KMS-11 (cell line): ENCODE data around the gene NT5C3B.
"Not testable (repeated sequence)": the region's sequence is repeated elsewhere in the genome, so short reads cannot be mapped to it uniquely, and the experiment has no call there.

Experiments
- H2AFZ ChIP-seq: fragments of 200-600 bp; sonication (generic); 2 replicates; pipeline ENCODE4 v1.6.1; 2016; ENCODE audit warnings: antibody characterized with exemption, mixed run types, low read depth
- H3K27ac ChIP-seq: fragments of 200-600 bp; sonication (generic); 2 replicates; pipeline ENCODE4 v1.6.1; 2016; ENCODE audit warnings: mild to moderate bottlenecking, mixed run types
- H3K27me3 ChIP-seq: fragments of 200-600 bp; sonication (generic); 2 replicates; pipeline ENCODE4 v1.6.1; 2017; ENCODE audit warnings: mild to moderate bottlenecking, low read depth, mixed run types, moderate library complexity; ENCODE audit not compliant: insufficient read depth
- H3K36me3 ChIP-seq: fragments of 200-600 bp; sonication (generic); 2 replicates; pipeline ENCODE4 v1.6.1; 2017; ENCODE audit warnings: mild to moderate bottlenecking, mixed run types; ENCODE audit not compliant: insufficient read depth
- H3K4me1 ChIP-seq: fragments of 200-600 bp; sonication (generic); 2 replicates; pipeline ENCODE4 v1.6.1; 2016; ENCODE audit warnings: mild to moderate bottlenecking, low read depth, mixed run types; ENCODE audit not compliant: poor library complexity, severe bottlenecking
- H3K4me2 ChIP-seq: fragments of 200-600 bp; sonication (generic); 2 replicates; pipeline ENCODE4 v1.7.0; 2016; ENCODE audit warnings: mild to moderate bottlenecking, mixed run types
- H3K4me3 ChIP-seq: fragments of 200-600 bp; sonication (generic); IDR thresholded peaks from 2 replicates; pipeline ENCODE4 v1.6.1; 2017; ENCODE audit warnings: low read depth, low read length, mixed read lengths; ENCODE audit not compliant: insufficient read depth
- H3K79me2 ChIP-seq: fragments of 200-600 bp; sonication (generic); 2 replicates; pipeline ENCODE4 v1.6.1; 2016; ENCODE audit warnings: low read depth, mixed run types; ENCODE audit not compliant: insufficient read depth
- H3K9ac ChIP-seq: fragments of 200-600 bp; sonication (generic); 2 replicates; pipeline ENCODE4 v1.6.1; 2016; ENCODE audit warnings: mild to moderate bottlenecking, mixed run types
- H4K20me1 ChIP-seq: fragments of 200-600 bp; sonication (generic); 2 replicates; pipeline ENCODE4 v1.6.1; 2016; ENCODE audit warnings: mild to moderate bottlenecking, mixed run types; ENCODE audit not compliant: insufficient read depth
- TF ChIP-seq, protein P1 (sequence below): fragments of 200-600 bp; sonication (generic); conservative IDR thresholded peaks from 2 replicates; pipeline ENCODE4 v1.6.1; 2017; ENCODE audit warnings: low read depth, mild to moderate bottlenecking, antibody characterized with exemption, low read length, moderate library complexity, mixed read lengths

Gene NT5C3B

DNA sequence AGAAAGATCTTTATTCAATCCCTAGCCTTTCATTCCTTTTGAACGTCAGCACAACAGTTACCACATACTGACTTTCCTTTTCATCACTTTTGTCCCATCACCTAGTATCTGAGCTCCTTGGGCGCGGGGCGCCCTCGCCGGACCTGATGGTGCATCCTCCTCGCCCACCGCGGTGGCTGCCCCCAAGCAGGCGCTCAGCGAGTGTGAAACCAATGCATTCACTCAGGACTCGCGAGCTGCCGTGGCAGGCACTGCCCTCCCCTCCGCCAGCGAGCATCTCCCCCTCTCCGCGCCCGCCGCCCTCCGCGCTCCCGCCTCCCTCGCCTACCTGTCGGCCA, 28.4 kb upstream of the NT5C3B start:
- Histone ChIP-seq H3K4me2 (peak overlapping the region; percentile 91), H3K79me2 (peaks cover 55% of the 10 kb centered on the region), H3K9ac (peak overlapping the region; percentile 90), H3K4me1 (peaks cover 18% of the 10 kb centered on the region), H3K27me3 (no peaks in the 10 kb centered on the region), H3K27ac (peak overlapping the region; percentile 81), H4K20me1 (0 out of 2 replicates have a peak, but pooled peaks cover 5% of the 10 kb centered on the region), H3K36me3 (no peaks in the 10 kb centered on the region), H3K4me3 (no peak overlapping the region), H2AFZ (peak overlapping the region; percentile 88)
- TF ChIP-seq, protein P1, sequence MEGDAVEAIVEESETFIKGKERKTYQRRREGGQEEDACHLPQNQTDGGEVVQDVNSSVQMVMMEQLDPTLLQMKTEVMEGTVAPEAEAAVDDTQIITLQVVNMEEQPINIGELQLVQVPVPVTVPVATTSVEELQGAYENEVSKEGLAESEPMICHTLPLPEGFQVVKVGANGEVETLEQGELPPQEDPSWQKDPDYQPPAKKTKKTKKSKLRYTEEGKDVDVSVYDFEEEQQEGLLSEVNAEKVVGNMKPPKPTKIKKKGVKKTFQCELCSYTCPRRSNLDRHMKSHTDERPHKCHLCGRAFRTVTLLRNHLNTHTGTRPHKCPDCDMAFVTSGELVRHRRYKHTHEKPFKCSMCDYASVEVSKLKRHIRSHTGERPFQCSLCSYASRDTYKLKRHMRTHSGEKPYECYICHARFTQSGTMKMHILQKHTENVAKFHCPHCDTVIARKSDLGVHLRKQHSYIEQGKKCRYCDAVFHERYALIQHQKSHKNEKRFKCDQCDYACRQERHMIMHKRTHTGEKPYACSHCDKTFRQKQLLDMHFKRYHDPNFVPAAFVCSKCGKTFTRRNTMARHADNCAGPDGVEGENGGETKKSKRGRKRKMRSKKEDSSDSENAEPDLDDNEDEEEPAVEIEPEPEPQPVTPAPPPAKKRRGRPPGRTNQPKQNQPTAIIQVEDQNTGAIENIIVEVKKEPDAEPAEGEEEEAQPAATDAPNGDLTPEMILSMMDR, result no peak

DNA sequence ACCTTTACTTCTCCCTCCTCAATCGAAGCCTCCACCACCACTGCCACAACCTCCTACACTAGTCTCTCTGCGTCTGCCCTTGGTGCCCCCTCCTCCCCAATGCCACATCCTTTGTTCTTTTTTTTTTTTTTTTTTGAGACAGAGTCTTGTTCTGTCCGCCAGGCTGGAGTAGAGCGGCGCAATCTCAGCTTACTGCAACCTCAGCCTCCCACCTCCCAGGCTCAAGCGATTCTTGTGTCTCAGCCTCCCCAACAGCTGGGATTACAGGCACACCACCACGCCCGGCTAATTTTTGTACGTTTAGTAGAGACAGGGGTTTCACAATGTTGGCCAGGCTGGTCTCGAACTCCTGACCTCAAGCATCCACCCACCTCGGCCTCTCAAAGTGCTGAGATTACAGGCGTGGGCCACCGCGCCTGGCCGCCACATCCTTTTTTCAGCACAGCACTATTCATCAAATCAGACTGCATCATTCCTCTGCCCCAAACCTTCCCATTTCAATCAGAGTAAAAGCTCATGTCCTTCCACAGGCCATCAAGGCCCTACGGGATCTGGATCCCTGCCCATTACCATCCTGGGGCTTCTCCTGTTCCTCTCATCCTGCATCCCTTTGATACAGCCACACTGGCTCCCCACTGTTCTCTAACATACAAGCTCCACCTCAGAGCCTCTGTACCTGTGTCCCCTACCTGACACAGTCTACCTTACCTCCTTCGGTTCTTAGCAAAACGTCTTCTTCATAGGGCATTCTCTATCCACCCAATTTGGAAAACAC, 27.2 kb upstream of the NT5C3B start:
- Histone ChIP-seq H2AFZ (no peak overlapping the region), H4K20me1 (0 out of 2 replicates have a peak, but pooled peaks cover 5% of the 10 kb centered on the region), H3K4me1 (peaks cover 18% of the 10 kb centered on the region), H3K79me2 (peaks cover 67% of the 10 kb centered on the region), H3K27ac (no peak overlapping the region), H3K4me2 (peak overlapping the region; percentile 91), H3K27me3 (no peaks in the 10 kb centered on the region), H3K36me3 (no peaks in the 10 kb centered on the region), H3K4me3 (no peak overlapping the region), H3K9ac (no peak overlapping the region)
- TF ChIP-seq, protein P1, result no peak

DNA sequence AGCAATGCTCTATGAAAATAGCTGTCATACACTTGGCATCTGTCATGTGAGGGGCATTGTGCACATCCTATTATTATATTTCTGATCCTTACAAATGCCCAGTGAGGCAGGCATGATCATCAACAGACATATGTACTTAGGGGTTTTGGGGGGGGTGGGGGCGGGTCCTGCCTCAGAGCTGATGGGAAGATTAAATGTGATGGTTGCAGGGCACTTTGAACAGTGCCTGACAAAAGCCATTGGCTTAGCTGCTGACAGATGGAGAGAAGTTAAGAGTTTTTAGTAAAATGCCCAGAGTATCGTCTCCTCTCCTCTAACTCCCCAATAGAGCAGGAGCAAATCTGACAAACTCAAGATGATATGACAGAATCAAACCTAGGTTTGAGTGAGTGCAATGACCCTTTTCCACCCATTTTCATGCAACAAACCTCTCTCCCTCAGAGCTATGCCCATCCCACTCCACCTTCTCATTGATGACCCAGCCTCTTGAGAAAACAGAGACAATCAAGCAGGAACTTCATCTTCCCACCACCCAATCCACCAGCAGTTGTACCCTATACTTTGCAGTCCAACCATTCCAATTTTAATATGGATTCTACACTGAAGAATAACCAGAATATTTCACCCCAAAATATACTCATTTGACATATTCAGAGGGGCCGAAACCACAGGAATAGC, 24.4 kb upstream of the NT5C3B start:
- Histone ChIP-seq H4K20me1 (0 out of 2 replicates have a peak, but pooled peaks cover 5% of the 10 kb centered on the region), H3K4me1 (peaks cover 18% of the 10 kb centered on the region), H3K27ac (no peak overlapping the region), H3K4me2 (no peak overlapping the region), H2AFZ (no peak overlapping the region), H3K27me3 (no peaks in the 10 kb centered on the region), H3K79me2 (peaks cover 85% of the 10 kb centered on the region), H3K36me3 (no peaks in the 10 kb centered on the region), H3K9ac (no peak overlapping the region), H3K4me3 (no peak overlapping the region)
- TF ChIP-seq, protein P1, result no peak

DNA sequence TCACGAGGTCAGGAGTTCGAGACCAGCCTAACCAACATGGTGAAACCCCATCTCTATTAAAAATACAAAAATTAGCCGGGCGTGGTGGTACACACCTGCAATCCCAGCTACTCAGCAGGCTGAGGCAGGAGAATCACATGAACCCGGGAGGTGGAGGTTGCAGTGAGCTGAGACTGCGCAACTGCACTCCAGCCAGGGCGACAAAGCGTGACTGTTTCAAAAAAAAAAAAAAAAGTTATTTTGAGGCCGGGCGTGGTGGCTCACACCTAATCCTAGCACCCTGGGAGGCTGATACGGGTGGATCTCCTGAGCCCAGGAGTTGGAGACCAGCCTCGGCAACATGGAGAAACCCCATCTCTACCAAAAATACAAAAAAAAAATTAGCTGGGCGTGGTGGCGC, 15.3 kb upstream of the NT5C3B start:
- not testable (repeated sequence) for H3K4me3 ChIP-seq, H2AFZ ChIP-seq, H3K4me1 ChIP-seq, H3K27ac ChIP-seq, H4K20me1 ChIP-seq, H3K4me2 ChIP-seq, H3K27me3 ChIP-seq, H3K9ac ChIP-seq
- peaks cover 58% of the 10 kb centered on the region for H3K79me2 ChIP-seq
- peaks cover 17% of the 10 kb centered on the region; the same call in 1 of the 2 replicates for H3K36me3 ChIP-seq
